Activated T-cell treated with anti-CD3 and anti-CD28 coated beads for 1 hour (primary cell): ENCODE measurements around the gene EAPP.
"Not testable (repeated sequence)": the region's sequence is repeated elsewhere in the genome, so short reads cannot be mapped to it uniquely, and the experiment has no call there.

Source experiments
- DNase-seq: peaks from one replicate; pipeline ENCODE4 v3.0.0-alpha.2; 2020; ENCODE audit warnings: low read depth

EAPP gene

DNA sequence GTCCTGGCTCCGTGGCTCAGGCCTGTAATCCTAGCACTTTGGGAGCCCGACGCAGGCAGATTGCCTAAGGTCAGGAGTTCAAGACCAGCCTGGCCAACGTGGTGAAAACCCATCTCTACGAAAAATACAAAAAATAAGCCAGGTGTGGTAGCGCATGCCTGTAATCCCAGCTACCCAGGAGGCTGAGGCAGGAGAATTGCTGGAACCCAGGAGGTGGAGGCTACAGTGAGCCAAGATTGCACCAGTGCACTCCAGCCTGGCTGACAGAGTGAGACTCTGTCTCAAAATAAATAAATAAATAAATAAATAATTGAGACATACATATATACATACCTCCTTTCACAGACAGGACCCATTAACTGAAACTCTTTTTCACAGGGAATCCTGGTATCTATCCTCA lies 1.4 kb downstream of the EAPP start:
- not testable (repeated sequence) for DNase-seq

DNA sequence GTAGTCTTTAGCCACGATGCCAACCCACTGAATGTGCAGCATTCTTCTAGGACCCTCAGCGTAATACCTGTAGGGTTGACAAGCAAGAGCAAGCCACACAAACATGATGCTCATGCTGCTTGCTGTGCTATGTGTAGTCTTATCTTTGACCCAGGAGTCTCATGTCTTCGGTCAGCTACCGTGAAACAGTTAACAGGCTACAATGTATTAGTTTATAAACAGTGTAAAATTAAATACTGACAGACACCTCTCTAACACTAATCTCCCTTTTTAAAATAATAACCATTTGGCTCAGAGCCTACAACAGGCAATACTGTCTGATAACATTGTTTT lies 1.9 kb downstream of the EAPP start:
- no peak for DNase-seq

GRCh38 chr14:34536951-34537676 lies 2.4 kb downstream of the EAPP start:
- no peak for DNase-seq

- DNase-seq: no peak
Observed at GRCh38 chr14:34527591-34527990, 11.9 kb downstream of the EAPP start.

DNA sequence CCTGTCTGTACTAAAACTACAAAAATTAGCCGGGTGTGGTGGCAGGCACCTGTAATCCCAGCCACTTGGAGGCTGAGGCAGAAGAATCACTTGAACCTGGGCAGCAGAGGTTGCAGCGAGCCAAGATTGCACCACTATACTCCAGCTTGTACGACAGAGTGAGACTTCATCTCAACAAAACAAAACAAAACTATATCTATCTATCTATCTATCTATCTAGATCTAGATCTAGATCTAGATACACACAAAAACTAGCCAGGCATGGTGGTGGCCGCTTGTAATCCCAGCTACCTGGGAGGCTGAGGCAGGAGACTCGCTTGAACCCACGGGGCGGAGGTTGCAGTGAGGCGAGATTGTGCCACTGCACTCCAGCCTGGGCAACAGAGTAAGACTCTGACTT lies 15.3 kb downstream of the EAPP start:
- not testable (repeated sequence) for DNase-seq

GRCh38 chr14:34522496-34522895 lies 17.0 kb downstream of the EAPP start:
- DNase-seq: no peak

DNA sequence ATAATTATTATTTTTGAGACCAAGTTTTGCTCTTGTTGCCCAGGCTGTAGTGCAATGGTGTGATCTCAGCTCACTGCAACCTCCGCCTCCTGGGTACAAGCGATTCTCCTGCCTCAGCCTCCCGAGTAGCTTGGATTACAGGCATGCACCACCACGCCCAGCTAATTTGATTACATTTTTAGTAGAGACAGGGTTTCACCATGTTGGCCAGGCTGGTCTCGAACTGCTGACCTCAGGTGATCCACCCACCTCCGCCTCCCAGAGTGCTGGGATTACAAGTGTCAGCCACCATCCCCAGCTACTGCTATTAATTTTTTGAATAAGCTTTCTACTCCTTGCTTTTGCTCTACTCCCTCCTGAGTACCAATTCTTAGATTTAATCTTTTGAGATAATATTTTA lies 18.4 kb downstream of the EAPP start:
- not testable (repeated sequence) for DNase-seq

DNA sequence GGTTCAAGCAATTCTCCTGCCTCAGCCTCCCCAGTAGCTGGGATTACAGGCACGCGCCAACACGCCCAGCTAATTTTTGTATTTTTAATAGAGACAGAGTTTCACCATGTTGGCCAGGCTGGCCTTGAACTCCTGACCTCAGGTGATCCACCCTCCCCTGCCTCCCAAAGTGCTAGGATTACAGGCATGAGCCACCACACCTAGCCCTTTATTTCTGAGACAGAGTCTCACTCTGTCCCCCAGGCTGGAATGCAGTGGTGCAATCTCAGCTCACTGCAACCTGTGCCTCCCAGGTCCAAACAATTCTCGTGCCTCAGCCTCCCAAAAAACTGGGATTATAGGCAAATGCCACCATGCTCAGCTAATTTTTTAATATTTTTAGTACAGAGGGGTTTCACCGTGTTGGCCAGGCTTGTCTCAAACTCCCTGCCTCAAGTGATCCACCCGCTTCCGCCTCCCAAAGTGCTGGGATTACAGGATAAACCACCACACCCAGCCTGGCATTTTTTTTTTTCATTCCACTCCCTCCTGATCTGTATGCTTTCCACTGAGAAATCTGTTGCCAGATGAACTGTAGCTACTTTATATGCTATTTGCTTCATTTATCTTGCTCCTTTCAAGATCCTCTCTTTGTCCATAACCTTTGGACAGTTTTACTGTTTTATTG lies 19.1 kb downstream of the EAPP start:
- not testable (repeated sequence) for DNase-seq

GRCh38 chr14:34507884-34508283 lies 31.6 kb downstream of the EAPP start:
- DNase-seq: no peak

DNA sequence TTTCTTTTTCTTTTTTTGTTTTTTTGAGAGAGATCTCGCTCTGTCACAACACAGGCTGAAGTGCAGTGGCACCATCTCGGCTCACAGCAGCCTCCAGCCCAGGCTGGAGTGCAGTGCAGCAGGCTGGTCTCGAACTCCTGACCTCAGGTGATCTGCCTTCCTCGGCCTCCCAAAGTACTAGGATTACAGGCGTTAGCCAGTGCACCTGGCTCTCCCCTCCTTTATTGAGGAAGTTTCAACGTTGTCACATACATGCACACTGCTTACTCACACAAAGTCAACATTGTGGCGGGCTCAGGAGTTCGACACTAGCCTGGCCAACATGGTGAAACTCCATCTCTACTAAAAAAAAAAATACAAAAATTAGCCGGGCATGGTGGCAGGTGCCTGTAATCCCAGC lies 32.0 kb downstream of the EAPP start:
- DNase-seq: no peak

DNA sequence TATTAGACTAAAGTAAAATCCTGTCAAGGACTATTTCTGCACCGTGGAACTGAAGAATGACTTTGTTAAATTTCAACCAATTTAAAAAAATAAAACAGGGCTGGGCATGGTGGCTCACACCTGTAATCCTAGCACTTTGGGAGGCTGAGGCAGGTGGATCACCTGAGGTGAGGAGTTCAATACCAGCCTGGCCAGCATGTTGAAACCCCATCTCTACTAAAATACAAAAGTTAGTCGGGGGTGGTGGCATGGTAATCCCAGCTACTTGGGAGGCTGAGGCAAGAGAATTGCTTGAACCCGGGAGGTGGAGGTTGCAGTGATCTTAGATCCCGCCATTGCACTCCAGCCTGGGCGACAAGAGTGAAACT lies 34.4 kb downstream of the EAPP start:
- not testable (repeated sequence) for DNase-seq

DNA sequence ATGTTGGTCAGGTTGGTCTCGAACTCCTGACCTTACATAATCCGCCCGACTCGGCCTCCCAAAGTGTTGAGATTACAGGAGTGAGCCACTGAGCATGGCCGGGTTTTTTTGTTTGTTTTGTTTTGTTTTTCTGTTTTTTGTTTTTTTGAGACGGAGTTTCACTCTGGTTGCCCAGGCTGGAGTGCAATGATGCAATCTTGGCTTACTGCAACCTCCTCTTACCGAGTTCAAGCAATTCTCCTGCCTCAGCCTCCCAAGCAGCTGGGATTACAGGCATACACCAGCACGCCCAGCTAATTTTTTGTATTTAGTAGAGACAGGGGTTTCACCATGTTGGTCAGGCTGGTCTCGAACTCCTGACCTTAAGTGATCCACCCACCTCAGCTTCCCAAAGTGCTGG lies 35.5 kb downstream of the EAPP start:
- DNase-seq: not testable (repeated sequence)

DNA sequence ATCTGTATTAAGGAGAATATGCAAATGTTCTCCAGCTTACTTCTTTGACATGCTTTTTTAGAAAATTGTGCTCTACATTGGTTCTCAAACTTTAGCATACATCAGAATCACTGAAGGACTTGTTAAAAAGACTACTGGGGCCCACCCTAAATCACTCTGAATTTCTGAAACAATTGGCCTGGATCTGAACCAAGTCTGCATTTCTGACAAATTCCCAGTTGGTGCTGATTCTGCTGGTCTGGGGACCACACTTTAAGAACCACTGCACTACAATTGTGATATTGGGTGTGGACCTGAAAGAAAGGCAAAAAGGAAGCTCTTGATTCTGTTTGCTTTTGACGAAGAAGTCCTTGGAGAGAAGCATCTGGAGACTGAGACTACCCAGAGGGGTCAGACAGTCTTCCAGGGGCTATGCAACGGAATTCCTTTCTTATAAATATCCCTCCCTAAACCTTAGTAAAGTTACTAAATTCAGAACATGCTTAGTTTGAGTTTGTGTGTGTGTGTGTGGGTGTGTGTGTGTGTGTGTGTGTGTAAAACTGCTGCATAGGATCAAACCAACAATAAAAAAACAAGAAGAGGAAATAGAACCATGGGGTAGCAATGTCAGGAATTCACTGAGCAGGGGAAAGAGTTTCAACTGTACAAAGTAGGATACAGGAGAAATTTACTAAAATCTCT lies 36.8 kb downstream of the EAPP start:
- DNase-seq: no peak

DNA sequence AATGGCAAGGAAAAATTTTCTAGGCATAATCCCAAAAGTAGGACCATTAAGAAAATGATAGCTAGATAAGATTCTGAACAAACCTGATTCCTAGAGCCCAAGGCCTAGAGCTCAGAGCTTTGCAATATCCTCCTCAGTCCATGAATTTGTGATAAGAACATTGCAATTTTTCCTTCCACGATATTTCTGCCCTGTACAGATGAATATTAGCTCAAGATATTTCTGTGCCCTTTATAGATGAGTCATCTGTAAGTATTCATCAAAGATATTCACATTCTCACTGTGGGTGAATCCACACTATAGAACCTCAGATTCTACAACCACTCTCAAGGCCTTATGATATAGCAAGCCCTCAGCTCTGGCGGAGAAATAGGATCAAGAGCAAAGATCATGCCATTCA lies 37.5 kb downstream of the EAPP start:
- DNase-seq: no peak

GRCh38 chr14:34501004-34501580 lies 38.4 kb downstream of the EAPP start:
- DNase-seq: no peak

GRCh38 chr14:34498684-34499412 lies 40.7 kb downstream of the EAPP start:
- DNase-seq: no peak

- DNase-seq: no peak
Observed at GRCh38 chr14:34496679-34497513, 42.6 kb downstream of the EAPP start.

GRCh38 chr14:34496007-34496678 lies 43.4 kb downstream of the EAPP start:
- DNase-seq: no peak

DNA sequence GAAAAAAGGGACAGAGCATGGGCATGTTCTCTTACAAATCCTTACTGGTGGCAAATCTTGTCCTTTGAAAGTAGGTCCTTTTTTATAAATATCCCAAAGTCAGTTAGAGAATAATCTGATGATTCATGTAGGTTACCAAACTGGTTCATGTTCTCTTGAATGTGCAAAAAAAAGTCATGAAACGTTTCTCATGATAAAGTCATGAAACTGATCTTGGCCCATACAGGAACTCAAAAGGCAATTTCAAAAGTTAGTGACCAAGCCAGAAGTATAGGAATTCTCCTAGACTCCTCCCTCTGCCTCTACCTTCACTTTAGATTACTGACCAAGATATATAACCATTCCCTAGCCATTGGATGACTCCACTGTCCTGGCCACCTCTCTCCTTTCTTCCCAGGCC lies 50.2 kb downstream of the EAPP start:
- DNase-seq: no peak

GRCh38 chr14:34488528-34488927 lies 51.0 kb downstream of the EAPP start:
- DNase-seq: no peak

DNA sequence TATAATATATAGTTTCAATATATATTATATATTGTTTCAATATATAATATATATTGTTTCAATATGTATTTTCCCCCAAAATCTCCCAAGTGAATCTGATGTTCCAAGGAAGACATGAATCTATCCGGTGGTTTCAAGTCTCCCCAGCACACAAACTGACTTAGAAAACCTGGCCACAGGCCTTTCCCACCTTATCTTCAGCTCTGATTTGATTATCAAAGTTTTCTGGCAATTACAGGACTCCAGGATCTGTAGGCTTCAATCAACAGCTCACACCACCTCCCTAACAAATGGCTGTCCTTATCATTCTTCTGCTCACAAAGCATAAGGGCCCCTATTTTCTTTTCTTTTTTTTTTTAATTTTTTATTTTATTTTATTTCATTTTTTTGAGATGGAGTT lies 54.8 kb downstream of the EAPP start:
- DNase-seq: no peak
